K562 (cell line): ENCODE measurements around the gene TIMM17B. TPM values are rescaled to one million over a fixed set of nuclear protein-coding genes. Genes with fewer than 3 reads are reported as not detected.

ENCODE experiments used
- ATAC-seq: fragments of 200-7000 bp; cut with Tn5 transposase; 3 replicates; pipeline ENCODE4 v1.9.1; 2020; ENCODE audit warnings: moderate library complexity
- BruUV-seq: library from RNA; stranded (reverse); fragments of 400-500 nt; replicated peaks from 2 replicates; lab custom pipeline; 2021; lab: Mats Ljungman, UMichigan
- CTCF ChIA-PET: fragments of 300-600 bp; formaldehyde crosslinking; extraction: SDS; loops from one replicate; lab custom pipeline; 2021; ENCODE audit warnings: low intra/inter-chr PET ratio; lab: Yijun Ruan, JAX
- POLR2A ChIA-PET: fragments of 300-600, 350-650 bp; sonication (Branson Sonifier 250); formaldehyde crosslinking; extraction: SDS; loops from one replicate; lab custom pipeline; 2021; ENCODE audit warnings: antibody characterized with exemption, inconsistent platforms; lab: Yijun Ruan, JAX
- DNase-seq, 4 experiments: peaks; one replicate each; pipeline versions ENCODE4 v3.0.0 to v3.0.0-alpha.2; 2011 to 2018; ENCODE audit warnings: low spot score in 3 of 4, mixed read lengths in 3 of 4; ENCODE audit errors: extremely low read depth in 1 of 4
- FAIRE-seq: peaks from 2 replicates; lab custom pipeline; 2011; peaks lifted over from hg19 to GRCh38; lab: Jason Lieb, UNC
- H2AFZ ChIP-seq: 2 replicates; pipeline ENCODE4 v1.6.0; 2011; ENCODE audit warnings: low read depth, low read length, control low read depth, inconsistent platforms
- H3K27ac ChIP-seq: fragments of 200-600 bp; 3 replicates; pipeline ENCODE4 v1.8.0; 2011; ENCODE audit warnings: low read depth, mild to moderate bottlenecking, control low read depth, inconsistent platforms, low read length, moderate library complexity, mixed read lengths; ENCODE audit errors: extremely low read depth
- H3K27me3 ChIP-seq, 2 experiments: fragments of 300-600 bp in 1 of 2; 2 replicates in 1 of 2; 3 replicates in 1 of 2; pipeline versions ENCODE4 v1.6.0 to v1.8.0; 2011; ENCODE audit warnings: inconsistent platforms in 2 of 2, low read length in 2 of 2, mild to moderate bottlenecking in 1 of 2, mixed read lengths in 1 of 2, moderate library complexity in 1 of 2; ENCODE audit not compliant: control insufficient read depth in 2 of 2, insufficient read depth in 2 of 2
- H3K36me3 ChIP-seq: fragments of 300-600 bp; 3 replicates; pipeline ENCODE4 v1.8.0; 2011; ENCODE audit warnings: mild to moderate bottlenecking, low read length, inconsistent platforms; ENCODE audit not compliant: control insufficient read depth, insufficient read depth
- H3K4me1 ChIP-seq, 2 experiments: fragments of 200-600 bp in 1 of 2; replicated peaks in 1 of 2; 2 replicates in 1 of 2; 3 replicates in 1 of 2; pipeline versions ENCODE4 v1.5.1 to v1.8.0; 2011; ENCODE audit warnings: inconsistent platforms in 2 of 2, low read length in 2 of 2, mild to moderate bottlenecking in 1 of 2, mixed read lengths in 1 of 2, moderate library complexity in 1 of 2; ENCODE audit not compliant: control insufficient read depth in 2 of 2, insufficient read depth in 2 of 2
- H3K4me2 ChIP-seq: 2 replicates; pipeline ENCODE4 v1.6.1; 2011; ENCODE audit warnings: low read length, control low read depth, inconsistent platforms, mixed read lengths; ENCODE audit not compliant: insufficient read depth
- H3K4me3 ChIP-seq: fragments of 200-600 bp; sonication (generic), shearing (Covaris generic); 2 replicates; pipeline ENCODE4 v1.5.1; 2016; ENCODE audit warnings: control low read depth, inconsistent platforms
- H3K79me2 ChIP-seq: fragments of 200-600 bp; 3 replicates; pipeline ENCODE4 v1.8.0; 2011; ENCODE audit warnings: low read length, inconsistent platforms; ENCODE audit not compliant: control insufficient read depth, insufficient read depth
- H3K9ac ChIP-seq, 2 experiments: 2 replicates each; pipeline versions ENCODE4 v1.6.0 to v1.6.1; 2011; ENCODE audit warnings: low read depth in 2 of 2, low read length in 2 of 2, control low read depth in 1 of 2, inconsistent platforms in 1 of 2, mild to moderate bottlenecking in 1 of 2, mixed read lengths in 1 of 2; ENCODE audit not compliant: insufficient read depth in 1 of 2
- H3K9me1 ChIP-seq: one replicate; pipeline ENCODE4 v1.6.0; 2011; ENCODE audit warnings: inconsistent platforms, mild to moderate bottlenecking, low read length, moderate library complexity; ENCODE audit not compliant: control insufficient read depth, insufficient read depth
- H3K9me3 ChIP-seq: replicated peaks from 2 replicates; pipeline ENCODE4 v1.5.1; 2011; ENCODE audit warnings: low read depth, low read length, inconsistent platforms; ENCODE audit not compliant: control insufficient read depth, insufficient read depth
- H4K20me1 ChIP-seq: replicated peaks from 2 replicates; pipeline ENCODE4 v1.6.1; 2011; ENCODE audit warnings: low read length, inconsistent platforms, mixed read lengths; ENCODE audit not compliant: control insufficient read depth, insufficient read depth
- ATF1 ChIP-seq, 2 experiments: fragments of 450-650 bp in 1 of 2; IDR thresholded peaks; 2 replicates each; pipeline ENCODE4 v1.6.1; 2016; ENCODE audit warnings: missing compliant biosample characterization in 1 of 2, missing genetic modification characterization in 1 of 2
- CREB1 ChIP-seq, 2 experiments: sonication (generic) in 1 of 2; formaldehyde crosslinking in 1 of 2; IDR thresholded peaks; 2 replicates each; pipeline versions ENCODE4 v1.6.1 to v1.8.0; 2012 to 2022; ENCODE audit warnings: inconsistent platforms in 1 of 2, mild to moderate bottlenecking in 1 of 2, missing genetic modification reagents in 1 of 2, moderate library complexity in 1 of 2
- CREM ChIP-seq: IDR thresholded peaks from 2 replicates; pipeline ENCODE4 v1.6.1; 2014; ENCODE audit warnings: antibody characterized with exemption, low read depth
- HDAC8 ChIP-seq: fragments of 450-650 bp; IDR thresholded peaks from 2 replicates; pipeline ENCODE4 v1.6.1; 2016; ENCODE audit warnings: mild to moderate bottlenecking, missing genetic modification characterization, moderate library complexity, missing compliant biosample characterization
- POLR2A ChIP-seq: fragments of 450-650 bp; conservative IDR thresholded peaks from 2 replicates; pipeline ENCODE4 v1.6.1; 2016
- SMAD4 ChIP-seq: fragments of 250-450 bp; sonication (Bioruptor Pico); conservative IDR thresholded peaks from 2 replicates; pipeline ENCODE4 v1.8.0; 2021; ENCODE audit warnings: inconsistent platforms, mild to moderate bottlenecking, moderate library complexity
- TRIM28 ChIP-seq: fragments of 450-650 bp; IDR thresholded peaks from 2 replicates; pipeline ENCODE4 v1.6.1; 2017
- WGBS: fragments of 100-300 bp; shearing (Covaris generic); methylation state at CpG from one replicate; pipeline ENCODE4 v1.1.6; 2016; ENCODE audit warnings: low coverage, mixed read lengths; ENCODE audit not compliant: insufficient coverage; ENCODE audit errors: missing lambda C conversion rate; 5-methylcytosine and 5-hydroxymethylcytosine counted together
- in situ Hi-C: fragments of 300-500 bp; cut with MboI; formaldehyde crosslinking; loops from 4 replicates; pipeline ENCODE4 v1.15.0; 2018; ENCODE audit warnings: inconsistent platforms, mixed read lengths
- intact Hi-C: fragments of 100-400 bp; cut with micrococcal nuclease; formaldehyde crosslinking; loops from 2 replicates; pipeline ENCODE4 v1.14.2; 2022
- polyA plus RNA-seq, 8 experiments: library from polyadenylated mRNA; depleted of rRNA in 4 of 8; stranded (reverse) in 5 of 8; unstranded in 3 of 8; fragments of >200 nt; fragmentation: Nextera tagmentation in 2 of 8; fragmentation: Illumina TruSeq in 1 of 8; extraction: Ambion mirVana in 2 of 8; extraction: Trizol in 1 of 8; gene quantifications; 2 replicates each; pipeline versions ENCODE4 v1.2.1 to v1.2.3, GENCODE V29; 2011 to 2014; ENCODE audit warnings: inconsistent platforms in 1 of 8, missing spikeins in 1 of 8
- total RNA-seq, 7 experiments: library from RNA; depleted of rRNA in 6 of 7; stranded (reverse); fragments of >200 nt in 6 of 7; fragmentation: Illumina TruSeq in 2 of 7; extraction: Trizol in 2 of 7; gene quantifications; 2 replicates each; pipeline versions ENCODE4 v1.2.1 to v1.2.3, GENCODE V29; 2011 to 2021; ENCODE audit warnings: low replicate concordance in 1 of 7
- TF ChIP-seq, protein P1 (sequence below), 2 experiments: fragments of 450-650 bp in 1 of 2; sonication (generic) in 1 of 2; formaldehyde crosslinking in 1 of 2; IDR thresholded peaks in 1 of 2; conservative IDR thresholded peaks in 1 of 2; 2 replicates each; pipeline versions ENCODE4 v1.6.1 to v1.8.1; 2016 to 2023; ENCODE audit warnings: mild to moderate bottlenecking in 2 of 2, moderate library complexity in 2 of 2, inconsistent platforms in 1 of 2, missing genetic modification reagents in 1 of 2
- TF ChIP-seq, protein P2 (sequence below): fragments of 450-650 bp; IDR thresholded peaks from 2 replicates; pipeline ENCODE4 v1.6.1; 2017; ENCODE audit warnings: antibody characterized with exemption, mild to moderate bottlenecking

Gene TIMM17B
- total and polyA plus RNA-seq, 9 of the 15 experiments (the other 6 are each of a cell fraction or from before 2014, with no cell fraction given), result 9.9 to 184 (median 115) TPM

DNA sequence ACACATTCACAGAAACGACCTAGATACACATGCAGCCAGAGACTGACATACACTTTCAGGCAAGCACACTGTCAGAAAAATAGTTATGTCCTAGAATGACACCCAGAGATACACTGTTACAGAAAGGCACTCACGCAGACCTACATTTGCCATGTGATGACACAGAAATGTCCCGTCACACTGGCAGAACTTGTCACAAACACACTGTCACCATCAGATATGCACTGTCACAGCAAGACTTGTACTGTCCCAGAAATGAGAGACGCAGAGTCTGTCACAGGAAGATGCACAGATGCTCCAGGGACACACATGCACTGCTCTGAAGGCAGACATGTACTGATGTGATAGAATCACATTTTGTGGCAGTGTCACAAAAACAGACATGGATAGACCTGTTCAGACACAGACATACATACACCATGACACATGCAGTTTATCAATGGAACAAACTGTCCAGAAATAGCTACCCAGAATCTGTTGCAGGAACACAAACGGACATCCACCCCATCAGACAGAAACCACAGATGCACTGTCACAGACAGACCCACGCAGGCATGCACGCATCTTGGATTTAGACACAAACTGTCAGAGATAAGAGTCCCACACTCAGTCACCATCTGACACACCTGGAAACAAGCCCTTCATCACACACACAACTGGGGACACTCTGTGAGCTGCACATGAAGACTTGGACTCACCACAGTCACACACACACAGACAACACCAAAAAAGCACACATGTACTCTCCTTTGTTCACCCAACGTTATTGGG is 22.6 kb upstream of the TIMM17B start:
- FAIRE-seq, result peak; percentile 74
- H3K9ac ChIP-seq, result peak overlapping the region in 1 of 2 experiments; percentile 59; a peak in 3 of 4 replicates
- intact Hi-C loops, result loop anchor here (1.0 to 10.0 kb wide), 3 partner anchors 17 to 285 kb away; partner anchors contain the start of gene TFE3
- TF ChIP-seq SMAD4 (CRISPR knock-in tag) (peak; percentile 55), CREM (0 out of 2 replicates have a peak, but pooled peaks have one; percentile 20), TRIM28 (no peak), POLR2A (no peak), ATF1 (CRISPR knock-in tag; IDR thresholded peaks at IDR 0.05) (no peak), ATF1 (tag; IDR thresholded peaks at IDR 0.05) (peak; percentile 63), HDAC8 (tag) (no peak), CREB1 (IDR thresholded peaks at IDR 0.05) (no peak), CREB1 (CRISPR knock-in tag; IDR thresholded peaks at IDR 0.05) (peak; percentile 69; the same call in 1 of the 2 replicates)
- TF ChIP-seq, protein P1, sequence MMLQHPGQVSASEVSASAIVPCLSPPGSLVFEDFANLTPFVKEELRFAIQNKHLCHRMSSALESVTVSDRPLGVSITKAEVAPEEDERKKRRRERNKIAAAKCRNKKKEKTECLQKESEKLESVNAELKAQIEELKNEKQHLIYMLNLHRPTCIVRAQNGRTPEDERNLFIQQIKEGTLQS (IDR thresholded peaks at IDR 0.05), result peak; percentile 29; the same call in 1 of the 2 replicates
- TF ChIP-seq, protein P1 (CRISPR knock-in tag; conservative IDR thresholded peaks at IDR 0.05), result no peak
- TF ChIP-seq, protein P2, sequence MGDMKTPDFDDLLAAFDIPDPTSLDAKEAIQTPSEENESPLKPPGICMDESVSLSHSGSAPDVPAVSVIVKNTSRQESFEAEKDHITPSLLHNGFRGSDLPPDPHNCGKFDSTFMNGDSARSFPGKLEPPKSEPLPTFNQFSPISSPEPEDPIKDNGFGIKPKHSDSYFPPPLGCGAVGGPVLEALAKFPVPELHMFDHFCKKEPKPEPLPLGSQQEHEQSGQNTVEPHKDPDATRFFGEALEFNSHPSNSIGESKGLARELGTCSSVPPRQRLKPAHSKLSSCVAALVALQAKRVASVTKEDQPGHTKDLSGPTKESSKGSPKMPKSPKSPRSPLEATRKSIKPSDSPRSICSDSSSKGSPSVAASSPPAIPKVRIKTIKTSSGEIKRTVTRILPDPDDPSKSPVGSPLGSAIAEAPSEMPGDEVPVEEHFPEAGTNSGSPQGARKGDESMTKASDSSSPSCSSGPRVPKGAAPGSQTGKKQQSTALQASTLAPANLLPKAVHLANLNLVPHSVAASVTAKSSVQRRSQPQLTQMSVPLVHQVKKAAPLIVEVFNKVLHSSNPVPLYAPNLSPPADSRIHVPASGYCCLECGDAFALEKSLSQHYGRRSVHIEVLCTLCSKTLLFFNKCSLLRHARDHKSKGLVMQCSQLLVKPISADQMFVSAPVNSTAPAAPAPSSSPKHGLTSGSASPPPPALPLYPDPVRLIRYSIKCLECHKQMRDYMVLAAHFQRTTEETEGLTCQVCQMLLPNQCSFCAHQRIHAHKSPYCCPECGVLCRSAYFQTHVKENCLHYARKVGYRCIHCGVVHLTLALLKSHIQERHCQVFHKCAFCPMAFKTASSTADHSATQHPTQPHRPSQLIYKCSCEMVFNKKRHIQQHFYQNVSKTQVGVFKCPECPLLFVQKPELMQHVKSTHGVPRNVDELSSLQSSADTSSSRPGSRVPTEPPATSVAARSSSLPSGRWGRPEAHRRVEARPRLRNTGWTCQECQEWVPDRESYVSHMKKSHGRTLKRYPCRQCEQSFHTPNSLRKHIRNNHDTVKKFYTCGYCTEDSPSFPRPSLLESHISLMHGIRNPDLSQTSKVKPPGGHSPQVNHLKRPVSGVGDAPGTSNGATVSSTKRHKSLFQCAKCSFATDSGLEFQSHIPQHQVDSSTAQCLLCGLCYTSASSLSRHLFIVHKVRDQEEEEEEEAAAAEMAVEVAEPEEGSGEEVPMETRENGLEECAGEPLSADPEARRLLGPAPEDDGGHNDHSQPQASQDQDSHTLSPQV, result no peak

More for the DNA sequence above, 22.6 kb upstream of the TIMM17B start:
- Histone ChIP-seq H2AFZ (no peak overlapping the region), H3K9me1 (no peaks in the 10 kb centered on the region), H3K4me3 (peak overlapping the region; percentile 89), H3K4me1 (peaks cover 22 to 30% of the 10 kb centered on the region in 2 experiments; a peak in 4 of 5 replicates), H4K20me1 (peaks cover 21% of the 10 kb centered on the region), H3K36me3 (peaks cover 56% of the 10 kb centered on the region), H3K27ac (peak overlapping the region; percentile 77), H3K79me2 (peaks cover 53% of the 10 kb centered on the region), H3K27me3 (no peaks in the 10 kb centered on the region; a peak in 1 of 5 replicates), H3K4me2 (peak overlapping the region; percentile 97), H3K9me3 (no peaks in the 10 kb centered on the region)
- POLR2A ChIA-PET, result interaction anchor here (1.0 kb wide), 1 partner anchor 17 kb away, joined by 4 read pairs; no protein-coding TSS in a partner anchor
- ATAC-seq (peak; percentile 3), DNase-seq (peak in 2 of 4 experiments; percentile 26 to 61)
- no TSS peak for BruUV-seq
- in situ Hi-C loops, result no loop called here
- 1% methylated on average over 6 of the region's 8 CpGs for WGBS
- CTCF ChIA-PET, result no interaction called here
